PC-3 (cell line): ENCODE data around the gene JAKMIP1.

Source experiments
- CTCF ChIP-seq: fragments of 300-600 bp; sonication (generic); conservative IDR thresholded peaks from 2 replicates; pipeline ENCODE4 v1.5.1; 2017; ENCODE audit warnings: antibody characterized with exemption, low read depth, mild to moderate bottlenecking, low read length
- EZH2 ChIP-seq: fragments of 300-600 bp; sonication (generic); IDR thresholded peaks from one replicate; pipeline ENCODE4 v1.6.1; 2017; ENCODE audit warnings: antibody characterized with exemption, mild to moderate bottlenecking, low read length; ENCODE audit not compliant: unreplicated experiment

GRCh38 chr4:5992171-5992827 is 208.1 kb downstream of the JAKMIP1 start:
- TF ChIP-seq CTCF, result no peak
- no peak for TF ChIP-seq EZH2
